ENCODE data around the gene CST5. TPM values are rescaled to one million over a fixed set of nuclear protein-coding genes. Genes with fewer than 3 reads are reported as not detected.
"Not testable (repeated sequence)": the region's sequence is repeated elsewhere in the genome, so short reads cannot be mapped to it uniquely, and the experiment has no call there.

Gene CST5
- total and polyA plus RNA-seq, 4 donors: not detected

DNA sequence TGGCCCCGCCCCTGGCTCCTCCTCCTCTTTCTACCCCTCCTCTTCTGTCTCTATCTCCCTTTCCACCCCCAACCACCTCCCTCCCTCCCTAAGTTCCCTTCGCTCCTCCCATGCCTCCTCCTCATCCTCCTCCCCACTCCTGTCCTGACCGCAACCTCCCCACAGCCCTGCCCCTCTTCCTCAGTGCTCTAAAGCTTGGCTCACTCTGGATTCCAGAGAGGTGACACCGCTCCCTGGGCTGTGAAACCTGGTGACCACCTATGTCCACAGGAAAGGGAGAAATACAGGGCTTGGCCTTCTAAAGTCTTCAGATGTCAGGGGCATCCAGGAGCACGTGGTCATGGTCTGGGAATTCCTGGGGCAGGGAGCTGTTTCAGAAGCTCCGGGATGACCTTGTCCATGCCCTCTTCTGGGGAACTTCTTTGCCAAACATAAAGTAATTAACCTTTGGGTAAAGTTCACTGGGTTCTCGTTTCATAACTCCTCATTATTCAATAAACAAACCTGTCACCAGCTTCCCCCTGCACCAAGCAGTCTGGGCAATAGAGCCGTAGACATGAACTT lies 345 bp upstream of the CST5 start:
- Histone ChIP-seq H3K27ac (ENCODE audit: low read depth in 1 of 2, low read length in 2 of 2) (no peak overlapping the region), H3K9ac (ENCODE audit: low read depth in 1 of 2, low read length in 2 of 2) (no peak overlapping the region), H3K4me1 (ENCODE audit: control insufficient read depth in 4 of 4, insufficient read depth in 4 of 4, low read length in 3 of 4) (peaks cover 0 to 8% (median 3%) of the 10 kb centered on the region in 4 donors), H3K4me3 (ENCODE audit: low read depth in 1 of 3, low read length in 3 of 3) (no peak overlapping the region), H3K27me3 (ENCODE audit: control insufficient read depth in 4 of 4, insufficient read depth in 4 of 4, low read length in 3 of 4) (peaks cover 0 to 2% (median 0%) of the 10 kb centered on the region in 4 donors), H3K36me3 (ENCODE audit: control insufficient read depth in 4 of 4, insufficient read depth in 3 of 4, low read depth in 1 of 4, low read length in 3 of 4) (peaks cover 0 to 1% (median 0%) of the 10 kb centered on the region in 4 donors), H3K9me3 (ENCODE audit: control insufficient read depth in 4 of 4, low read length in 3 of 4) (no peaks in the 10 kb centered on the region)
- peak in 1 of 2 donors; percentile 37 for TF ChIP-seq RXRA (IDR thresholded peaks at IDR 0.05)
- no peak for TF ChIP-seq FOXA1 (IDR thresholded peaks at IDR 0.05)
- WGBS: 43% methylated on average over 8 of the region's 8 CpGs
- no peak for DNase-seq (ENCODE audit: low spot score)

DNA sequence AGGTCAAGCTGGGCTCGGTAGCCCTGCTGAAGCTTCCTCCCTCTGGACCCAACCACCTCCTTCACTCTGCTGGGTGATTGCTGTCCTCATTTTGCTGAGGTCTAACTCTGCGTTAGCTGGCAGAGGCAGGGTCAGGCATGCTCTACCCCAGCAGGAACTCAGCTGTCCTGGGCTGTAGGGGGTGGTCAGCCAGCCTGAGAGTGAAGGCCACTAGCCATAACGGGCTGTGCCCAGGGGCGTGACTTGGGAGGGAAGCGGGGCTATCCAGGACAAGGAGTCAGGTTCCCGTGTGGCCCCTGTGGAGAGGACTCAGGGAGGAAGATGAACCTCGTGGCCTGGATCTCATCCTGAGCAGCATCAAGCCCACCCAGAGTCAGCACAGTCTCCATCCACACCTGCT lies 761 bp downstream of the CST5 start:
- TF ChIP-seq, protein P1, sequence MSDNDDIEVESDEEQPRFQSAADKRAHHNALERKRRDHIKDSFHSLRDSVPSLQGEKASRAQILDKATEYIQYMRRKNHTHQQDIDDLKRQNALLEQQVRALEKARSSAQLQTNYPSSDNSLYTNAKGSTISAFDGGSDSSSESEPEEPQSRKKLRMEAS (IDR thresholded peaks at IDR 0.05): no peak
- TF ChIP-seq RAD21 (IDR thresholded peaks at IDR 0.05): no peak
- no peak for TF ChIP-seq EGR1 (IDR thresholded peaks at IDR 0.05; ENCODE audit: low read depth in 2 of 2)
- TF ChIP-seq SP1 (IDR thresholded peaks at IDR 0.05): no peak
- no peak for TF ChIP-seq HNF4A (conservative IDR thresholded peaks at IDR 0.05)
- no peak for TF ChIP-seq TAF1 (conservative IDR thresholded peaks at IDR 0.05)
- Histone ChIP-seq H3K4me1 (ENCODE audit: control insufficient read depth in 4 of 4, insufficient read depth in 4 of 4, low read length in 3 of 4) (peaks cover 0 to 8% (median 3%) of the 10 kb centered on the region in 4 donors), H3K27ac (ENCODE audit: low read depth in 1 of 2, low read length in 2 of 2) (no peak overlapping the region), H3K9ac (ENCODE audit: low read depth in 1 of 2, low read length in 2 of 2) (no peak overlapping the region), H3K36me3 (ENCODE audit: control insufficient read depth in 4 of 4, insufficient read depth in 3 of 4, low read depth in 1 of 4, low read length in 3 of 4) (no peaks in the 10 kb centered on the region), H3K27me3 (ENCODE audit: control insufficient read depth in 4 of 4, insufficient read depth in 4 of 4, low read length in 3 of 4) (peaks cover 0 to 2% (median 0%) of the 10 kb centered on the region in 4 donors), H3K4me3 (ENCODE audit: low read depth in 1 of 3, low read length in 3 of 3) (no peak overlapping the region), H3K9me3 (ENCODE audit: control insufficient read depth in 4 of 4, low read length in 3 of 4) (no peaks in the 10 kb centered on the region)
- no peak for DNase-seq (ENCODE audit: low spot score)
- 87% methylated on average over 7 of the region's 7 CpGs for WGBS

DNA sequence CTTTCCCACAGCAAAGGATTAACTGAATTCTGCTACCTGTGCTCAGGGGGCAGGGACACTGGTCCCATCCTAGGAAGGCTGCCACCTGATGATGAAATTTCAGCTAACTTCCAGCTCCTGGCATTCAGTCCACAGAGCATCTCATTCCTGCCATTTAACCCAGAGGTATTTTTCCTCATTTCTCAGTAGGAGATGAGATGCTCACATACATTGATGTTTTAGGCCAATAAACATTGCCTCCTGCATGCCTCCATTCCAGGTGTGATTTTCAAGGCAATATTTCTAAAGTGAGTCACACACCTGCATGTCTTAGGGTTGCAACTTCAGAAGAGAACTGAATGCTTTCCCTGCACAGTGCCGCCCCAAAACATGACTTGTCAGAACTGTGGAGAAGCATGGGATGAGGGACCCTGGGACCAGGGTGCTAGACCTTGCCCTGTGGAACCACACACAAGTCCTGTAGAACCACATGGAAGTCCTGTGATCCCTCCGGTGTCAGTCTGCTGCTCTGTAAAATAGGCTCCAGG lies 1.5 kb downstream of the CST5 start:
- H3K4me1 ChIP-seq (ENCODE audit: control insufficient read depth in 4 of 4, insufficient read depth in 4 of 4, low read length in 3 of 4); H3K27ac ChIP-seq (ENCODE audit: low read depth in 1 of 2, low read length in 2 of 2); H3K36me3 ChIP-seq (ENCODE audit: control insufficient read depth in 4 of 4, insufficient read depth in 3 of 4, low read depth in 1 of 4, low read length in 3 of 4); H3K9me3 ChIP-seq (ENCODE audit: control insufficient read depth in 4 of 4, low read length in 3 of 4); H3K9ac ChIP-seq (ENCODE audit: low read depth in 1 of 2, low read length in 2 of 2); DNase-seq (ENCODE audit: low spot score); H3K27me3 ChIP-seq (ENCODE audit: control insufficient read depth in 4 of 4, insufficient read depth in 4 of 4, low read length in 3 of 4); H3K4me3 ChIP-seq (ENCODE audit: low read depth in 1 of 3, low read length in 3 of 3): not testable (repeated sequence)
- WGBS: 95% methylated on average over 1 of the region's 2 CpGs

DNA sequence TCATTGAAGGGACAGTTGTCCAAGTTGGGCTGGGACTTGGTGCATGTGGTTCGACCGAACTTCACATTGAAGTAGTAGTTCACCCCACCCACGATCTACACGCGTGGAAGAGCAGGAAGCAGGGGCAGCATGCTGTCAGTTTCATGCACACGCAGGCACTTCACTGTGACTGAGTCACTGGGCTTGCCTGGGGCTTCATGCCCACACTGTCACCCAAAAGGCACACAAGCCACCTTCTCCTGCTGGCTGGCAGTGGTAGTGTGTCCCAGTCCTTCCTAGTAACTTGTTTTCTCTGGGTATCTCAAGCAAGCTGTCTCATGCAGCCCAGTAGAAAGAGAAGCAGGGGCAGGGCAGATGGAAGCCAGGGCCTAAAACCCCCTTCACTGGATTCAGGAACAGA lies 2.0 kb downstream of the CST5 start:
- no peak for DNase-seq (ENCODE audit: low spot score)
- Histone ChIP-seq H3K4me3 (ENCODE audit: low read depth in 1 of 3, low read length in 3 of 3) (no peak overlapping the region), H3K27ac (ENCODE audit: low read depth in 1 of 2, low read length in 2 of 2) (no peak overlapping the region), H3K36me3 (ENCODE audit: control insufficient read depth in 4 of 4, insufficient read depth in 3 of 4, low read depth in 1 of 4, low read length in 3 of 4) (no peaks in the 10 kb centered on the region), H3K9ac (ENCODE audit: low read depth in 1 of 2, low read length in 2 of 2) (no peak overlapping the region), H3K9me3 (ENCODE audit: control insufficient read depth in 4 of 4, low read length in 3 of 4) (no peaks in the 10 kb centered on the region), H3K27me3 (ENCODE audit: control insufficient read depth in 4 of 4, insufficient read depth in 4 of 4, low read length in 3 of 4) (peaks cover 0 to 2% (median 0%) of the 10 kb centered on the region in 4 donors), H3K4me1 (ENCODE audit: control insufficient read depth in 4 of 4, insufficient read depth in 4 of 4, low read length in 3 of 4) (peaks cover 0 to 8% (median 3%) of the 10 kb centered on the region in 4 donors)
- TF ChIP-seq FOXA1 (IDR thresholded peaks at IDR 0.05): no peak
- no peak for TF ChIP-seq GABPA (IDR thresholded peaks at IDR 0.05 in 1 of 2, conservative IDR thresholded peaks at IDR 0.05 in 1 of 2)
- no peak for TF ChIP-seq HNF4A (conservative IDR thresholded peaks at IDR 0.05)
- 90% methylated on average over 6 of the region's 6 CpGs for WGBS
